ENCODE data around the gene CEP164. TPM values are rescaled to one million over a fixed set of nuclear protein-coding genes. Genes with fewer than 3 reads are reported as not detected.

The CEP164 gene
- total RNA-seq, 1 experiment from 2014 or later = 33.9 TPM

DNA sequence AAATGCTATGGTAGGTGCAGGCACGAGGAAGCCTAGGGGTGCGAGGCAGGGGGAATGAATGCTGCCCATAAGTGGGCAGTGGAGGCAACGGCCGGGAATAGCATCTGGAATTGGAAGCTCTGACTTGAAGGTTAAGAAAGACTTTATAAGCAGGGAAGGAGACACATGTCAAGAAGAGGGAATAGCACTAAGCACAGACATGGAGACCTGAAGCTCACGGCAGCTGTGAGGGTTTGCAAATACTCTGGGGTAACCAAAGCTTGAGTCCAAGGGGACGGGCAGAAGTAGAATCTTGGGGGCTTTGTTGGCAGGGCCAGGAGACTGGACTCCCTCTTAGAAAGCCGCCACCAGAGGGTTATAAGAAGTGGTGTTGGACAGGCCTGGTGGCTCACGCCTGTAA is 112.6 kb downstream of the CEP164 start:
- no peaks in the 10 kb centered on the region for H3K79me2 ChIP-seq (ENCODE audit: low read depth)
- intact Hi-C loops (cut with micrococcal nuclease; ENCODE audit: unreplicated experiment) = no loop called here
- no peak overlapping the region for H3K4me3 ChIP-seq
- H2AFZ ChIP-seq = no peak overlapping the region
- peaks cover 97% of the 10 kb centered on the region for H3K27me3 ChIP-seq (ENCODE audit: insufficient read depth, low read depth)
- H3K27ac ChIP-seq = no peak overlapping the region
- H4K20me1 ChIP-seq (ENCODE audit: insufficient read depth) = no peaks in the 10 kb centered on the region
- H3K36me3 ChIP-seq (ENCODE audit: low read depth) = no peaks in the 10 kb centered on the region
- CTCF ChIA-PET = no interaction called here
- no peak overlapping the region for H3K4me2 ChIP-seq
- H3F3A ChIP-seq (ENCODE audit: insufficient read depth, low read depth) = no peaks in the 10 kb centered on the region
- H3K9me2 ChIP-seq (ENCODE audit: insufficient read depth) = no peaks in the 10 kb centered on the region
- no peak for DNase-seq
- no TSS peak for BruUV-seq (replicated peaks)
- POLR2A ChIA-PET (ENCODE audit: unreplicated experiment) = no interaction called here
- no peaks in the 10 kb centered on the region for H3K4me1 ChIP-seq (replicated peaks; ENCODE audit: insufficient read depth)
- TF ChIP-seq, protein P1, sequence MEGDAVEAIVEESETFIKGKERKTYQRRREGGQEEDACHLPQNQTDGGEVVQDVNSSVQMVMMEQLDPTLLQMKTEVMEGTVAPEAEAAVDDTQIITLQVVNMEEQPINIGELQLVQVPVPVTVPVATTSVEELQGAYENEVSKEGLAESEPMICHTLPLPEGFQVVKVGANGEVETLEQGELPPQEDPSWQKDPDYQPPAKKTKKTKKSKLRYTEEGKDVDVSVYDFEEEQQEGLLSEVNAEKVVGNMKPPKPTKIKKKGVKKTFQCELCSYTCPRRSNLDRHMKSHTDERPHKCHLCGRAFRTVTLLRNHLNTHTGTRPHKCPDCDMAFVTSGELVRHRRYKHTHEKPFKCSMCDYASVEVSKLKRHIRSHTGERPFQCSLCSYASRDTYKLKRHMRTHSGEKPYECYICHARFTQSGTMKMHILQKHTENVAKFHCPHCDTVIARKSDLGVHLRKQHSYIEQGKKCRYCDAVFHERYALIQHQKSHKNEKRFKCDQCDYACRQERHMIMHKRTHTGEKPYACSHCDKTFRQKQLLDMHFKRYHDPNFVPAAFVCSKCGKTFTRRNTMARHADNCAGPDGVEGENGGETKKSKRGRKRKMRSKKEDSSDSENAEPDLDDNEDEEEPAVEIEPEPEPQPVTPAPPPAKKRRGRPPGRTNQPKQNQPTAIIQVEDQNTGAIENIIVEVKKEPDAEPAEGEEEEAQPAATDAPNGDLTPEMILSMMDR (conservative IDR thresholded peaks at IDR 0.05) = no peak
- TF ChIP-seq EZH2 (IDR thresholded peaks at IDR 0.05; ENCODE audit: low read depth) = no peak
- no peaks in the 10 kb centered on the region for H3K9me3 ChIP-seq (ENCODE audit: insufficient read depth, low read depth)

DNA sequence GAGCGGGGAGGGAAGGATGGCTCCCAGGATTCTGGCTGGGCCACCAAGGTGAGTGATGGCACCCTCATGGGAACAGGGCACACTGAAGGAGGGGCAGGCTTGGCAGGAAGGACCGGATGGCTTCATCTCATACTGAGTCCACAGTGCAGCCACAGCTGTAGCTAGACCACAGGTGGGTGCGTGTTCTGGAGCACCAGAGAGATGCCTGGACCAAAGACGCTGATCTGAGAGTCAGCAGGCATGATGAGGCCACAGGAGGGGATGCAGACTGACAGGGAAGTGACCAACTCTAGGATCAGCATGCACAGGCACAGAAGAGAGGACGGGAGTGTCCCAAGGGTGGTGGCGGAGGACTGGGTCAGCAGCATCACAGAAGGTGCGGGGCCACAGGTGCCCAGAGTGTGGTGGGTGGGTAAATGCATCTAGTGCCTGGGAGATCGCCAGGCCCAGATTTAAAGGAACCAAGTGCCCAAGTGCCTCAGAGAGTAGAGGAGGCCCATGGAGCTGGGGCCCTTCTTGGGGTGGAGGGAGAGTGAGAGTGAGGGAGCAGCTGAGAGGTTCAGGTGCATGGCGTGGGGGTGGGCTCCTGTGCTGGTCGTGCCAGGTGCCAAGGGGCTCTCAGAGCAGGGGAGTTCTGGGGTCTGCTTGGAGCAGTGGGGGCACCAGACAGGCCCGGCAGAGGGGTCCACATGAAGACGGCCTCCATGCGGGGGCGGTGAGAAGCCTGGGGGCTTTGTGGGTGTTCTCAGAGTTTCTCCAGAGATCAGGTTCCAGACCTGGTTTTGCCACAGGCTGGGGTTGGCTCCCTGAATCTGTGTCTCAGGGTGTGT is 113.7 kb downstream of the CEP164 start:
- no peaks in the 10 kb centered on the region for H3K36me3 ChIP-seq (ENCODE audit: low read depth)
- no peaks in the 10 kb centered on the region for H3K4me1 ChIP-seq (replicated peaks; ENCODE audit: insufficient read depth)
- peaks cover 97% of the 10 kb centered on the region for H3K27me3 ChIP-seq (ENCODE audit: insufficient read depth, low read depth)
- H3F3A ChIP-seq (ENCODE audit: insufficient read depth, low read depth) = no peaks in the 10 kb centered on the region
- H4K20me1 ChIP-seq (ENCODE audit: insufficient read depth) = no peaks in the 10 kb centered on the region
- no peak overlapping the region for H2AFZ ChIP-seq
- DNase-seq = no peak
- no peak overlapping the region for H3K4me2 ChIP-seq
- H3K9me2 ChIP-seq (ENCODE audit: insufficient read depth) = no peaks in the 10 kb centered on the region
- TF ChIP-seq, protein P1 (conservative IDR thresholded peaks at IDR 0.05) = no peak
- no peak for TF ChIP-seq EZH2 (IDR thresholded peaks at IDR 0.05; ENCODE audit: low read depth)
- BruUV-seq (replicated peaks) = no TSS peak
- H3K27ac ChIP-seq = no peak overlapping the region
- no peaks in the 10 kb centered on the region for H3K9me3 ChIP-seq (ENCODE audit: insufficient read depth, low read depth)
- ChIA-PET POLR2A (ENCODE audit: unreplicated experiment) (no interaction called here), CTCF (no interaction called here)
- no peaks in the 10 kb centered on the region for H3K79me2 ChIP-seq (ENCODE audit: low read depth)
- intact Hi-C loops (cut with micrococcal nuclease; ENCODE audit: unreplicated experiment) = no loop called here
- no peak overlapping the region for H3K4me3 ChIP-seq

- no peaks in the 10 kb centered on the region for H3K79me2 ChIP-seq (ENCODE audit: low read depth)
- no peak overlapping the region for H3K4me3 ChIP-seq
- no TSS peak for BruUV-seq (replicated peaks)
- H3K27ac ChIP-seq = no peak overlapping the region
- CTCF ChIA-PET = no interaction called here
- H3K9me3 ChIP-seq (ENCODE audit: insufficient read depth, low read depth) = no peaks in the 10 kb centered on the region
- H3K4me1 ChIP-seq (replicated peaks; ENCODE audit: insufficient read depth) = no peaks in the 10 kb centered on the region
- TF ChIP-seq, protein P1 (conservative IDR thresholded peaks at IDR 0.05) = no peak
- TF ChIP-seq EZH2 (IDR thresholded peaks at IDR 0.05; ENCODE audit: low read depth) = no peak
- no peak overlapping the region for H3K4me2 ChIP-seq
- no peak for DNase-seq
- no peaks in the 10 kb centered on the region for H3K9me2 ChIP-seq (ENCODE audit: insufficient read depth)
- peaks cover 97% of the 10 kb centered on the region for H3K27me3 ChIP-seq (ENCODE audit: insufficient read depth, low read depth)
- POLR2A ChIA-PET (ENCODE audit: unreplicated experiment) = no interaction called here
- no peaks in the 10 kb centered on the region for H3K36me3 ChIP-seq (ENCODE audit: low read depth)
- intact Hi-C loops (cut with micrococcal nuclease; ENCODE audit: unreplicated experiment) = loop anchor here (2.0 kb wide), 1 partner anchor 375 kb away; no protein-coding TSS in a partner anchor
- H3F3A ChIP-seq (ENCODE audit: insufficient read depth, low read depth) = no peaks in the 10 kb centered on the region
- H4K20me1 ChIP-seq (ENCODE audit: insufficient read depth) = no peaks in the 10 kb centered on the region
- H2AFZ ChIP-seq = no peak overlapping the region
Measured at GRCh38 chr11:117442049-117442868, 114.6 kb downstream of the CEP164 start.
